K562 (cell line): Measurements from ENCODE around the gene SMC6.

Experiments
- CBFB ChIP-seq: sonication (generic); formaldehyde crosslinking; IDR thresholded peaks from 2 replicates; pipeline ENCODE4 v1.4.0; 2020; ENCODE audit warnings: mild to moderate bottlenecking, missing genetic modification reagents
- DLX4 ChIP-seq: fragments of 250-450 bp; sonication (Bioruptor Pico); IDR thresholded peaks from 2 replicates; pipeline ENCODE4 v1.6.1; 2021; ENCODE audit warnings: mild to moderate bottlenecking
- FIP1L1 ChIP-seq: fragments of 200-400 bp; formaldehyde crosslinking; IDR thresholded peaks from 2 replicates; pipeline ENCODE4 v1.6.1; 2018; ENCODE audit warnings: mild to moderate bottlenecking, low read depth, low read length; ENCODE audit not compliant: poor library complexity, severe bottlenecking
- NR3C1 ChIP-seq: sonication (generic); formaldehyde crosslinking; IDR thresholded peaks from 2 replicates; pipeline ENCODE4 v1.8.1; 2022; ENCODE audit warnings: missing genetic modification reagents
- RFX7 ChIP-seq: fragments of 250-450 bp; sonication (Bioruptor Pico); IDR thresholded peaks from 2 replicates; pipeline ENCODE4 v1.5.1; 2021; ENCODE audit warnings: mild to moderate bottlenecking
- SMARCE1 ChIP-seq: fragments of 450-650 bp; IDR thresholded peaks from 2 replicates; pipeline ENCODE4 v1.7.1; 2016; ENCODE audit warnings: mild to moderate bottlenecking
- SP2 ChIP-seq: IDR thresholded peaks from 2 replicates; pipeline ENCODE4 v1.6.1; 2011; ENCODE audit warnings: mild to moderate bottlenecking, low read depth, low read length, moderate library complexity; ENCODE audit not compliant: poor library complexity, severe bottlenecking; ENCODE audit errors: extremely low read depth
- TAF1 ChIP-seq: IDR thresholded peaks from 2 replicates; pipeline ENCODE4 v1.6.1; 2011; ENCODE audit warnings: mild to moderate bottlenecking, low read length, moderate library complexity; ENCODE audit not compliant: insufficient read depth, control insufficient read depth, severe bottlenecking; ENCODE audit errors: extremely low read depth
- TEAD4 ChIP-seq, 2 experiments: sonication (generic) in 1 of 2; formaldehyde crosslinking in 1 of 2; IDR thresholded peaks; 2 replicates each; pipeline versions ENCODE4 v1.6.1 to v1.8.0; 2012 to 2022; ENCODE audit warnings: borderline replicate concordance in 1 of 2, inconsistent platforms in 1 of 2, low read length in 1 of 2, mild to moderate bottlenecking in 1 of 2, missing genetic modification reagents in 1 of 2
- ZKSCAN1 ChIP-seq: fragments of 150-350 bp; IDR thresholded peaks from 2 replicates; pipeline ENCODE4 v1.6.1; 2016; ENCODE audit warnings: low read depth, low read length
- TF ChIP-seq, protein P1 (sequence below): fragments of 150-350 bp; IDR thresholded peaks from 2 replicates; pipeline ENCODE4 v1.6.1; 2014; ENCODE audit warnings: low read depth, mild to moderate bottlenecking, low read length, borderline replicate concordance
- TF ChIP-seq, protein P2 (sequence below): fragments of 250-450 bp; sonication (Bioruptor Pico); IDR thresholded peaks from 2 replicates; pipeline ENCODE4 v1.5.1; 2021; ENCODE audit warnings: mild to moderate bottlenecking
- TF ChIP-seq, protein P3 (sequence below): sonication (generic); formaldehyde crosslinking; IDR thresholded peaks from 2 replicates; pipeline ENCODE4 v1.8.1; 2022; ENCODE audit warnings: missing genetic modification reagents
- TF ChIP-seq, protein P4 (sequence below), 3 experiments: IDR thresholded peaks in 2 of 3; conservative IDR thresholded peaks in 1 of 3; 2 replicates each; pipeline ENCODE4 v1.5.1; 2011 to 2012; ENCODE audit warnings: low read length in 3 of 3, mild to moderate bottlenecking in 3 of 3, control low read depth in 2 of 3, improper control_type of control experiment in 1 of 3, inconsistent platforms in 1 of 3, low read depth in 1 of 3, mixed read lengths in 1 of 3, moderate library complexity in 1 of 3; ENCODE audit not compliant: insufficient read depth in 2 of 3

- TF ChIP-seq, protein P1, sequence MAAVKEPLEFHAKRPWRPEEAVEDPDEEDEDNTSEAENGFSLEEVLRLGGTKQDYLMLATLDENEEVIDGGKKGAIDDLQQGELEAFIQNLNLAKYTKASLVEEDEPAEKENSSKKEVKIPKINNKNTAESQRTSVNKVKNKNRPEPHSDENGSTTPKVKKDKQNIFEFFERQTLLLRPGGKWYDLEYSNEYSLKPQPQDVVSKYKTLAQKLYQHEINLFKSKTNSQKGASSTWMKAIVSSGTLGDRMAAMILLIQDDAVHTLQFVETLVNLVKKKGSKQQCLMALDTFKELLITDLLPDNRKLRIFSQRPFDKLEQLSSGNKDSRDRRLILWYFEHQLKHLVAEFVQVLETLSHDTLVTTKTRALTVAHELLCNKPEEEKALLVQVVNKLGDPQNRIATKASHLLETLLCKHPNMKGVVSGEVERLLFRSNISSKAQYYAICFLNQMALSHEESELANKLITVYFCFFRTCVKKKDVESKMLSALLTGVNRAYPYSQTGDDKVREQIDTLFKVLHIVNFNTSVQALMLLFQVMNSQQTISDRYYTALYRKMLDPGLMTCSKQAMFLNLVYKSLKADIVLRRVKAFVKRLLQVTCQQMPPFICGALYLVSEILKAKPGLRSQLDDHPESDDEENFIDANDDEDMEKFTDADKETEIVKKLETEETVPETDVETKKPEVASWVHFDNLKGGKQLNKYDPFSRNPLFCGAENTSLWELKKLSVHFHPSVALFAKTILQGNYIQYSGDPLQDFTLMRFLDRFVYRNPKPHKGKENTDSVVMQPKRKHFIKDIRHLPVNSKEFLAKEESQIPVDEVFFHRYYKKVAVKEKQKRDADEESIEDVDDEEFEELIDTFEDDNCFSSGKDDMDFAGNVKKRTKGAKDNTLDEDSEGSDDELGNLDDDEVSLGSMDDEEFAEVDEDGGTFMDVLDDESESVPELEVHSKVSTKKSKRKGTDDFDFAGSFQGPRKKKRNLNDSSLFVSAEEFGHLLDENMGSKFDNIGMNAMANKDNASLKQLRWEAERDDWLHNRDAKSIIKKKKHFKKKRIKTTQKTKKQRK = no peak
- TF ChIP-seq, protein P2, sequence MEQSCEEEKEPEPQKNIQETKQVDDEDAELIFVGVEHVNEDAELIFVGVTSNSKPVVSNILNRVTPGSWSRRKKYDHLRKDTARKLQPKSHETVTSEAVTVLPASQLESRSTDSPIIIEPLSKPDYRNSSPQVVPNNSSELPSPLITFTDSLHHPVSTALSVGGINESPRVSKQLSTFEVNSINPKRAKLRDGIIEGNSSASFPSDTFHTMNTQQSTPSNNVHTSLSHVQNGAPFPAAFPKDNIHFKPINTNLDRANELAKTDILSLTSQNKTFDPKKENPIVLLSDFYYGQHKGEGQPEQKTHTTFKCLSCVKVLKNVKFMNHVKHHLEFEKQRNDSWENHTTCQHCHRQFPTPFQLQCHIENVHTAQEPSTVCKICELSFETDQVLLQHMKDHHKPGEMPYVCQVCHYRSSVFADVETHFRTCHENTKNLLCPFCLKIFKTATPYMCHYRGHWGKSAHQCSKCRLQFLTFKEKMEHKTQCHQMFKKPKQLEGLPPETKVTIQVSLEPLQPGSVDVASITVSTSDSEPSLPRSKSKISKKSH (CRISPR knock-in tag) = no peak
- TF ChIP-seq, protein P3, sequence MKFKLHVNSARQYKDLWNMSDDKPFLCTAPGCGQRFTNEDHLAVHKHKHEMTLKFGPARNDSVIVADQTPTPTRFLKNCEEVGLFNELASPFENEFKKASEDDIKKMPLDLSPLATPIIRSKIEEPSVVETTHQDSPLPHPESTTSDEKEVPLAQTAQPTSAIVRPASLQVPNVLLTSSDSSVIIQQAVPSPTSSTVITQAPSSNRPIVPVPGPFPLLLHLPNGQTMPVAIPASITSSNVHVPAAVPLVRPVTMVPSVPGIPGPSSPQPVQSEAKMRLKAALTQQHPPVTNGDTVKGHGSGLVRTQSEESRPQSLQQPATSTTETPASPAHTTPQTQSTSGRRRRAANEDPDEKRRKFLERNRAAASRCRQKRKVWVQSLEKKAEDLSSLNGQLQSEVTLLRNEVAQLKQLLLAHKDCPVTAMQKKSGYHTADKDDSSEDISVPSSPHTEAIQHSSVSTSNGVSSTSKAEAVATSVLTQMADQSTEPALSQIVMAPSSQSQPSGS (CRISPR knock-in tag) = no peak
- TF ChIP-seq SMARCE1 (no peak), RFX7 (CRISPR knock-in tag) (no peak), TEAD4 (IDR thresholded peaks at IDR 0.05; ENCODE audit: low read length) (peak; percentile 60), TEAD4 (CRISPR knock-in tag; IDR thresholded peaks at IDR 0.05; ENCODE audit: borderline replicate concordance) (no peak), TAF1 (no peak), SP2 (no peak), NR3C1 (CRISPR knock-in tag) (no peak), CBFB (no peak), DLX4 (CRISPR knock-in tag) (no peak), FIP1L1 (no peak), ZKSCAN1 (no peak)
- TF ChIP-seq, protein P4, sequence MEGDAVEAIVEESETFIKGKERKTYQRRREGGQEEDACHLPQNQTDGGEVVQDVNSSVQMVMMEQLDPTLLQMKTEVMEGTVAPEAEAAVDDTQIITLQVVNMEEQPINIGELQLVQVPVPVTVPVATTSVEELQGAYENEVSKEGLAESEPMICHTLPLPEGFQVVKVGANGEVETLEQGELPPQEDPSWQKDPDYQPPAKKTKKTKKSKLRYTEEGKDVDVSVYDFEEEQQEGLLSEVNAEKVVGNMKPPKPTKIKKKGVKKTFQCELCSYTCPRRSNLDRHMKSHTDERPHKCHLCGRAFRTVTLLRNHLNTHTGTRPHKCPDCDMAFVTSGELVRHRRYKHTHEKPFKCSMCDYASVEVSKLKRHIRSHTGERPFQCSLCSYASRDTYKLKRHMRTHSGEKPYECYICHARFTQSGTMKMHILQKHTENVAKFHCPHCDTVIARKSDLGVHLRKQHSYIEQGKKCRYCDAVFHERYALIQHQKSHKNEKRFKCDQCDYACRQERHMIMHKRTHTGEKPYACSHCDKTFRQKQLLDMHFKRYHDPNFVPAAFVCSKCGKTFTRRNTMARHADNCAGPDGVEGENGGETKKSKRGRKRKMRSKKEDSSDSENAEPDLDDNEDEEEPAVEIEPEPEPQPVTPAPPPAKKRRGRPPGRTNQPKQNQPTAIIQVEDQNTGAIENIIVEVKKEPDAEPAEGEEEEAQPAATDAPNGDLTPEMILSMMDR (IDR thresholded peaks at IDR 0.05 in 2 of 3, conservative IDR thresholded peaks at IDR 0.05 in 1 of 3; ENCODE audit: insufficient read depth in 2 of 3, low read depth in 1 of 3, low read length in 3 of 3) = peak; percentile 52 to 83 (median 77); a peak in 5 of 6 replicates
Observed at GRCh38 chr2:17646081-17646554, 107.5 kb downstream of the SMC6 start.
